Activated CD4-positive, alpha-beta T cell treated with anti-CD3 and anti-CD28 coated beads for 24 hours (primary cell): Measurements from ENCODE around the gene OLIG2.

Experiments used
- DNase-seq, 2 donors: peaks; one replicate each; pipeline ENCODE4 v3.0.0-alpha.2; 2020; ENCODE audit warnings: low read depth in 2 of 2

OLIG2 gene

GRCh38 chr21:33019885-33020557 is 5.7 kb upstream of the OLIG2 start:
- DNase-seq: no peak

DNA sequence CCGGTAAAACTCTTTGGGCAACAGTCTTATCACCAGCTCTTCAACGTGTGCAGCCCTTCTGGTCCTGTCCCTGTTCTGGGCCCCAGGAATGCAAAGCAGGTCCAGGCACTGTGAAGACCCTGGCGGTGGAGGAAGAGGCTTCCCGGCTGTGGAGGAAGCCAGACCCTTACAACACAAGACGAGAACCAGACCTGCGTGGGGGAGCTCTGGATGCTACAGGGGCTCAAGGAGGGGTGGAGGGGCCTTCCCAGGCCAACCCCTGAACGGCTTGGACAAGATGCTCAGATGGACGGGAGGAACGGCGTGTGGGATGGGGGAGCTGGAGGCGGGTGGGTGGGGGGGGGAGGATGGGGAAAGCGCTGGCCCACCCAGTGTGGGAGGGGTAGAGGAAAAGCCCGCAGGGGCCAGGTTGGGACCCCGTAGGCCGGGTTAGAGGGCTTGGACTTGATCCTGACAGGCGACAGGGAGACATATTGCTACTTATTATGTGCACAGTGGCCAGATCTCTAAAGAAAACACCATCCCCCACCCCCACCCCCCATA is 5.1 kb upstream of the OLIG2 start:
- DNase-seq: no peak

GRCh38 chr21:33021150-33021549 is 4.6 kb upstream of the OLIG2 start:
- DNase-seq: no peak

DNA sequence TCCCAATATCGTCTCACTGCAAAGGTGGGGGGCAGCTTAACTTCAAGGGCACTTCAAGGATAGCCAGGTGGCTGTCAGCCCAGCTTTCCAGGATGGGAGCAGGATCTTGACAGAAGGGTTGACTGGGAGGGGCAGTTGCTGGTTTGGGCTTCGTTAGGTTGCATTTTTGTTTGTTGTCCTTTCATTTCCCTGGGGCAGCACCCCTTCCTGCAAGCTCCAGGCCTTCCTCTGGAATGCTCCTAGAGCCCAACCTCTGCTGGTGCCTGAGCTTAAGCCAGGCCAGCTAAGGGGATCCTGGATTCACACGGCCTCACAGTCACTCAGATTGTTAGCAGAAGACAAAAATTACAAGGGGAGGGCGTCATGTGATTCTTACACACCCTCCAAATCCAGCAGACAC is 4.1 kb upstream of the OLIG2 start:
- no peak for DNase-seq

DNA sequence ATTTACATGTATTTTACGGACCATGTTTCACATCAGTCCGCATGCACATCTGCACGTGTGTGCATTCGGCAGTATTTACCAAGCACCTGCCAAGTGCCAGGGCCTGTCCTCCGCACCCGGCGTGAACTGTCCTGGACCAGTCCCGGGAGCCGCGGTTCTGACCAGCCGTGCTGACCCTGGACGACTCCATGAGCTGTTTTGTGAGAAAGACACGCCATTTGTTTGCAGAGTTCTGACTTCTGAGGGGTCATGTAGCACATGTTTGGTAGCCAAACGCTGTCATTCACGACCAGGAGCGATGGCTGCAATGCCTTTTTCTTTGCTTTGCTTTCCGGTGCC is 3.3 kb upstream of the OLIG2 start:
- no peak for DNase-seq

DNA sequence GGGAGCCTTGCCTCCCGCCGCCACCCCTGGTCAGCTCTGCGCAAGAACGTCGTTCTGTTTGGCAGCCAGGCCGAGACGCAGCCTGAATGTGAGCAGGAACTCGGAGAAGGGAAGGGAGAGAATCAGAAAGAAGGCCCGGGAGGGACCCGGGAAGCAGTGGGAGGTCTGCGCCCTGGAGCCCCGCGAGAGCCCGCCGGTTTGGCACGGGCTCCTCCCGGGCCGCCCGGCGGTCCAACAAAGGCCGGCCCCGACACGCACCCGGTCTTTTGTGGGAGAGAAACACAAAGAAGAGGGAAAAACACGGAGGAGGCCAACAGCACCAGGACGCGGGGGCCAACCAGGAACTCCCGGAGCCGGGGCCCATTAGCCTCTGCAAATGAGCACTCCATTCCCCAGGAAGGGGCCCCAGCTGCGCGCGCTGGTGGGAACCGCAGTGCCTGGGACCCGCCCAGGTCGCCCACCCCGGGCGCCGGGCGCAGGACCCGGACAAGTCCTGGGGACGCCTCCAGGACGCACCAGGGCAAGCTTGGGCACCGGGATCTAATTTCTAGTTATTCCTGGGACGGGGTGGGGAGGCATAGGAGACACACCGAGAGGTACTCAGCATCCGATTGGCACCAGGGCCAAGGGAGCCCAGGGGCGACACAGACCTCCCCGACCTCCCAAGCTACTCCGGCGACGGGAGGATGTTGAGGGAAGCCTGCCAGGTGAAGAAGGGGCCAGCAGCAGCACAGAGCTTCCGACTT is 2.7 kb upstream of the OLIG2 start:
- DNase-seq: no peak

- no peak for DNase-seq
Measured at GRCh38 chr21:33023574-33024200, 2.0 kb upstream of the OLIG2 start.

DNA sequence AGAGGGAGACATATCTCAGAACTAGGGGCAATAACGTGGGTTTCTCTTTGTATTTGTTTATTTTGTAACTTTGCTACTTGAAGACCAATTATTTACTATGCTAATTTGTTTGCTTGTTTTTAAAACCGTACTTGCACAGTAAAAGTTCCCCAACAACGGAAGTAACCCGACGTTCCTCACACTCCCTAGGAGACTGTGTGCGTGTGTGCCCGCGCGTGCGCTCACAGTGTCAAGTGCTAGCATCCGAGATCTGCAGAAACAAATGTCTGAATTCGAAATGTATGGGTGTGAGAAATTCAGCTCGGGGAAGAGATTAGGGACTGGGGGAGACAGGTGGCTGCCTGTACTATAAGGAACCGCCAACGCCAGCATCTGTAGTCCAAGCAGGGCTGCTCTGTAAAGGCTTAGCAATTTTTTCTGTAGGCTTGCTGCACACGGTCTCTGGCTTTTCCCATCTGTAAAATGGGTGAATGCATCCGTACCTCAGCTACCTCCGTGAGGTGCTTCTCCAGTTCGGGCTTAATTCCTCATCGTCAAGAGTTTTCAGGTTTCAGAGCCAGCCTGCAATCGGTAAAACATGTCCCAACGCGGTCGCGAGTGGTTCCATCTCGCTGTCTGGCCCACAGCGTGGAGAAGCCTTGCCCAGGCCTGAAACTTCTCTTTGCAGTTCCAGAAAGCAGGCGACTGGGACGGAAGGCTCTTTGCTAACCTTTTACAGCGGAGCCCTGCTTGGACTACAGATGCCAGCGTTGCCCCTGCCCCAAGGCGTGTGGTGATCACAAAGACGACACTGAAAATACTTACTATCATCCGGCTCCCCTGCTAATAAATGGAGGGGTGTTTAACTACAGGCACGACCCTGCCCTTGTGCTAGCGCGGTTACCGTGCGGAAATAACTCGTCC is 1.3 kb upstream of the OLIG2 start:
- DNase-seq: no peak

DNA sequence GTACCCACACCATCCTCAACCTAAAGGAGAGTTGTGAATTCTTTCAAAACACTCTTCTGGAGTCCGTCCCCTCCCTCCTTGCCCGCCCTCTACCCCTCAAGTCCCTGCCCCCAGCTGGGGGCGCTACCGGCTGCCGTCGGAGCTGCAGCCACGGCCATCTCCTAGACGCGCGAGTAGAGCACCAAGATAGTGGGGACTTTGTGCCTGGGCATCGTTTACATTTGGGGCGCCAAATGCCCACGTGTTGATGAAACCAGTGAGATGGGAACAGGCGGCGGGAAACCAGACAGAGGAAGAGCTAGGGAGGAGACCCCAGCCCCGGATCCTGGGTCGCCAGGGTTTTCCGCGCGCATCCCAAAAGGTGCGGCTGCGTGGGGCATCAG is 638 bp upstream of the OLIG2 start:
- DNase-seq: no peak

GRCh38 chr21:33026443-33026858 is 716 bp downstream of the OLIG2 start:
- no peak for DNase-seq

GRCh38 chr21:33026878-33027400 is 1.2 kb downstream of the OLIG2 start:
- DNase-seq: no peak

- no peak for DNase-seq
Measured at GRCh38 chr21:33027401-33028286, 1.9 kb downstream of the OLIG2 start.

DNA sequence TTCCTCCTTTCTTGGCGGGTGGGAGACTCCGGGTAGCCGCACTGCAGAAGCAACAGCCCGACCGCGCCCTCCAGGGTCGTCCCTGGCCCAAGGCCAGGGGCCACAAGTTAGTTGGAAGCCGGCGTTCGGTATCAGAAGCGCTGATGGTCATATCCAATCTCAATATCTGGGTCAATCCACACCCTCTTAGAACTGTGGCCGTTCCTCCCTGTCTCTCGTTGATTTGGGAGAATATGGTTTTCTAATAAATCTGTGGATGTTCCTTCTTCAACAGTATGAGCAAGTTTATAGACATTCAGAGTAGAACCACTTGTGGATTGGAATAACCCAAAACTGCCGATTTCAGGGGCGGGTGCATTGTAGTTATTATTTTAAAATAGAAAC is 2.5 kb downstream of the OLIG2 start:
- DNase-seq: no peak

DNA sequence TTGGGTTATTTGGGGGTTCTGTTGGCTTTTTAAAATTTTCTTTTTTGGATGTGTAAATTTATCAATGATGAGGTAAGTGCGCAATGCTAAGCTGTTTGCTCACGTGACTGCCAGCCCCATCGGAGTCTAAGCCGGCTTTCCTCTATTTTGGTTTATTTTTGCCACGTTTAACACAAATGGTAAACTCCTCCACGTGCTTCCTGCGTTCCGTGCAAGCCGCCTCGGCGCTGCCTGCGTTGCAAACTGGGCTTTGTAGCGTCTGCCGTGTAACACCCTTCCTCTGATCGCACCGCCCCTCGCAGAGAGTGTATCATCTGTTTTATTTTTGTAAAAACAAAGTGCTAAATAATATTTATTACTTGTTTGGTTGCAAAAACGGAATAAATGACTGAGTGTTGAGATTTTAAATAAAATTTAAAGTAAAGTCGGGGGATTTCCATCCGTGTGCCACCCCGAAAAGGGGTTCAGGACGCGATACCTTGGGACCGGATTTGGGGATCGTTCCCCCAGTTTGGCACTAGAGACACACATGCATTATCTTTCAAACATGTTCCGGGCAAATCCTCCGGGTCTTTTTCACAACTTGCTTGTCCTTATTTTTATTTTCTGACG is 3.1 kb downstream of the OLIG2 start:
- DNase-seq: no peak

DNA sequence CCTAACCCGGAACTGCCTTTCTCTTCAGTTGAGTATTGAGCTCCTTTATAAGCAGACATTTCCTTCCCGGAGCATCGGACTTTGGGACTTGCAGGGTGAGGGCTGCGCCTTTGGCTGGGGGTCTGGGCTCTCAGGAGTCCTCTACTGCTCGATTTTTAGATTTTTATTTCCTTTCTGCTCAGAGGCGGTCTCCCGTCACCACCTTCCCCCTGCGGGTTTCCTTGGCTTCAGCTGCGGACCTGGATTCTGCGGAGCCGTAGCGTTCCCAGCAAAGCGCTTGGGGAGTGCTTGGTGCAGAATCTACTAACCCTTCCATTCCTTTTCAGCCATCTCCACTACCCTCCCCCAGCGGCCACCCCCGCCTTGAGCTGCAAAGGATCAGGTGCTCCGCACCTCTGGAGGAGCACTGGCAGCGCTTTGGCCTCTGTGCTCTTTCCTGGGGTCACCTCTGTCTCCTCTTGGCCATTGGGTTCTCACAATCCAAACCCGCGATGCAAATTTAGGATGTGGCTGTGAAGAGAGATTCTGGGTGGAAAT is 3.7 kb downstream of the OLIG2 start:
- no peak for DNase-seq

DNA sequence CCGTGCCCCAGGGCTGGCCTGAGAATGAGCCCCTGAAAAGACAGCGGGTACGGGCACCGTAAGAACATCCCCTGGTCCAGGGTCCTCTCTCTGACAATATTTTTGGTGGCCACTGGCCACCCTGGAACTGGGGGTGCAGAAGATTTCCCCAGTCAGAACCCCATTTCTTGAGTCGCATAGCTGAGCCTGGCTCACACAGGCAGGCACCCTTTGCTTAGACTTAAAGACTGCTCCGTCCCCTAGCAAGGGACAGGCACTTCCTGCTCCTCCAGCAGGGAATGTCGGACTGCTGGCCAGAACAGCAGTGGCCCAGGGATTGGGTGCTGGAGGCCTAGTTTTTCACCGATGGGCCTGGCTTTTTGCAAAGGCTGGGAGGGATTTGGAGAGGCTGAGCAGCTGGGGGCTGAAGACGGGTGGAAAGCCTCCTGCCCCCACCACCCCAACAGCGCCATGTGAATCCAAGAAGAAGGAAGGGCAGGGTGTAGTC is 4.3 kb downstream of the OLIG2 start:
- DNase-seq: no peak

DNA sequence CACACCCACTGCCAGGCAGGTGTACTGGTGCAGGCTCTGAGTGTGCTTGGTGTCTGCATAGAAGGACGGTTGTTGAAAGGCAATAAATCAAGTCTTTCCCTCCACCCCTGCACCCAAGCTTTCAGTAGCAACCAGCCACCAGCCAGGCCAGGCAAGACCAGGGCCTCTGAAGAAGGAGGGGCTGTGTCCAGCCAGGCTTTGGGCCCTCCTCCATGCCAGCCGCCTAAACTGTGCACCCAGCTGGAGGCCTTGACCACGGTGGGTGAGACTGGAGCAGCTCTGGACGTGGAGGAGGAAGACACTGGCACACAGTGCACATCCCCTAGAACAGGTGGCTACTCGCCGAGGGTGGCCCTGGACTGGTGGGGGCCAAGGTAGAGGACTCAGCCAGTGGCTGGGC is 4.9 kb downstream of the OLIG2 start:
- no peak for DNase-seq

DNA sequence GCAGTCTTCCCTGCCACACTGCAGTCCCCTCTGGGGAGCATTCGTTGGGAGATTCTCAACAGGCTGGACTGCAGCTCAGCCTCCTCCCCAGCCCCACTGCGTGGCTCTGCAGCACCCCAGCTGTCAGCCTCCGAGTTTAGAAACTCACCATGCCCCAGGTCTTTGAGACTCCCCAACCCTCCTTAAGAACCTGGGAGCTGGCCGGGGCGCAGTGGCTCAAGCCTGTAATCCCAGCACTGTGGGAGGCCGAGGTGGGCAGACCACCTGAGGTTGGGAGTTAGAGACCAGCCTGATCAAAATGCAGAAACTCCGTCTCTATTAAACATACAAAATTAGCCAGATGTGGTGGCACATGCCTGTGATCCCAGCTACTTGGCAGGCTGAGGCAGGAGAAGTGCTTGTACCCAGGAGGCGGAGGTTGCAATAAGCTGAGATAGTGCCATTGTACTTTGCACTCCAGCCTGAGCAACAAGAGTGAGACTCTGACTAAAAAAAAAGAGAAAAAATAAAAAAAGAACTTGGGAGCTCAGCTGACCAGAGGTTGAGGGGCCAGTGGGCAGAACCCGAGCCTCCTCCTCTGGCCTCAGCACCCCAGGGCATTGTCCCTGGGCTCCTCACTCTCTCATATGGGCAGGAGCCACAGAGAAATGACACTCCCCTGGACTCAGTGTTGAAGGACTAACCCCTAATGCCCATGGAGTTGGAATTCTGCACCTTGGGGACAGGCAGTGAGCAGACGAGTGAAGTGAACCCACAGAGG is 5.6 kb downstream of the OLIG2 start:
- DNase-seq: no peak

GRCh38 chr21:33032434-33033047 is 6.8 kb downstream of the OLIG2 start:
- DNase-seq: no peak
